ENCODE results near the gene VOPP1.
"Not testable (repeated sequence)": the region's sequence is repeated elsewhere in the genome, so short reads cannot be mapped to it uniquely, and the experiment has no call there.

VOPP1 gene, protein sequence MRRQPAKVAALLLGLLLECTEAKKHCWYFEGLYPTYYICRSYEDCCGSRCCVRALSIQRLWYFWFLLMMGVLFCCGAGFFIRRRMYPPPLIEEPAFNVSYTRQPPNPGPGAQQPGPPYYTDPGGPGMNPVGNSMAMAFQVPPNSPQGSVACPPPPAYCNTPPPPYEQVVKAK

DNA sequence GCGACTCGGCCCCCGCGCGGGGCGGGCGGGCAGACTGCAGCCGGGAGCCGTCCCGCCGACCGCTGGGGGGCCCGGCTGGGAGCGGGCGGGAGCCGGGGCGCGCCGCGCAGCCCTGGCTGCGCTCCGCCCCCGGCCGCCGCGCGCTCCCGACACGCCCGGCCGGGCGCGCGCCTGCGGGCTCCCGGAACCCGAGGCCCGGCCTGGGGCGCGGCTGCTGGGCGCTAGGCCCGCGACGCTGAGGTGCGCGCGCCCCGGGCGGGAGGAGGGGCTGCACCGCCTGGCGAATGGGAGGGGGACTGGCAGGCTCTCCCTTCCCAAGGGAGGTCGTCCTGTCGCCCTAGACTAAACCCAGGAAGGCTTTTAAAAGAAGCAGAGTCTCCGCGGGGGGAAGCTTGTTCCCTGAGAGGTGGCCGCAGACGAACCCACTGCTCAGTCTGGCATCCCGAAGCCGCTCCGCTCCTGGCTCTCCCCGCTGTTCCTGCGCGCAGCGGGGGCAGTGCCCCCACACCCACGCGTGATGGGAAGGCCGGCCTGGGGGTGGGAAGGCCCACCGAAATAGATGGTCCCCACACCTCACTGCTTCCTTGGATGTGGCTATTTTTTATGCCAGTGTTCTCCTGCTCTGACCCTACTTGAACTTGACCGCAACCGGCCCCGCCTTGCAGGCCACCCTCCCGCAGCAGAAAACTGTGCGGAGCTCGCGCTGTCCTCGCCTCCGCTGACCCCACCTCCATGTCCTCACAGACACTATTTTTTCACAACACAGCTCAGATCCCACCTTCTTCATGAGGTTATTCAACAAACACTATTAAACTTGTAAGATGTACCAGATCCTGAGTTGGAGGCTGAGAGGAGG is at the start of gene VOPP1:
Gene VOPP1, minus strand, starts transcription at position 125 of the 856 bp plus-strand sequence. CDS start 178 bp downstream, outside the sequence.
- peak; percentile 40 for FAIRE-seq

DNA sequence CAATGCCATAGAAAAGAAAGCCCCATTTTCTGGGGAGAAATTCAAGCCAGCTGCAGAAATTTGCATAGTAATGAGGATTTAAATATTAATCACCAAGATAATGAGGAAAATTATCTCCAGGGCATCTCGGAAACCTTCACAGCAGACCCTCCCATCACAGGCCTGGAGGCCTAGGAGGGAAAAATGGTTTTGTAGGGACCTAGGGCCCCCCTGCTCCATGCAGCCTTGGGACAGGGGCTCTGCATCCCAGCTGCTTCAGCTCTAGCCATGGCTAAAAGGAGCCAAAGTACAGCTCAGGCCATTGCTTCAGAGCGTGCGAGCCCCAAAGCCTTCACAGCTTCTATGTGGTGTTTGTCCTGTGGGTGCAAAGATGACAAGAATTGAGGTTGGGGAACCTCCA is 46.6 kb upstream of the VOPP1 start:
- FAIRE-seq: no peak
- no peak for DNase-seq (ENCODE audit: insufficient read length, low spot score)

More for the DNA sequence above, at the start of gene VOPP1:
- DNase-seq (ENCODE audit: insufficient read length, low spot score): peak; percentile 82

DNA sequence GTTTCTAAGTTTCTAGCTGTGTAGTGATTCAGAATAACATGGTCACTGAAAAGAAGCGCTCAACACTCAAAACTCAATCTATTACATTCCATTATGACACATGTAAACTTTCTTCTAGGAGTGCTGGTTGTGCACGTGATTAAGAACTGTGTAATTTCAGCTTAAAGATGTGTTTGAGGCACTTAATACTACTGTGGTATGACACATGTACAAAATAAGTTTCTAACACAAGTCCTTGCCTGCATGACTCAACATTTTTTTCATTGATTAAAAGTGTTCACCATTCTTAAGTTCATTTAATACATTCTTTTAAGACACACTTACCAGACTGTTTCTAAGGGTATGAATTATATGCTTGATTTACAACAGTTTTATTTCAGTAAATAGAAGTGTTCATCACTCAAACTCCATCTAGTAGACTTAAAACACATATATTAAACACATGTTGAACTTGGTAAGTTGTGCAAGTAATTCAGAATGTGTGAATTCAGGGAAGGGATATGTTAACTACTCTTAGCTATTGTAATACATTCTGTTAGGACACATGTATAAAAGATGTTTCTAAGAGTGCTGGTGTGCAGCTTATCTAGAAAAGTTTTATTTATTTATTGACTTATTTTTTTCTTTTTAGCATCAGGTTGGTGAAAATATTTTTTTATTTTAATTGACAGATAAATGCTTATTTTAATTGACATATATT is 42.2 kb upstream of the VOPP1 start:
- DNase-seq (ENCODE audit: insufficient read length, low spot score); FAIRE-seq: not testable (repeated sequence)

DNA sequence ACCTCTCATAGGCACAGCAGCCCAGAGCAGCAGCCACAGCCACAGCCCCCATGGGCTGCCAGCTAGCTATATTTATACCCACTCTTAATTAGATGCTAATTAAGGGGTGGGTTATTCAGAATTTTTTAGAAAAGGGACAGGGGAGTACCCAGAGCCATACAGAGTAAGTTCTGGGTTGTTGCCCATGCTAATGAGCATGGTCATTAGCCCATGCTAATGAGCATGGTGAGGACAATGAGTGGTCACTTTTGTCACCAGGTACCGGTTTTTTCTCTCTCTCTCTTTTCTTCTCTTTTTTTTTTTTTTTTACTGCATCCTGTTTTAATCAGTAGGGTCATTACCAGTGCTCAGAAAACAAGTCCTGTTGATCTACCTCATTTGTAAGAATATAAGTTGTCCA is 37.4 kb upstream of the VOPP1 start:
- DNase-seq (ENCODE audit: insufficient read length, low spot score); FAIRE-seq: not testable (repeated sequence)

DNA sequence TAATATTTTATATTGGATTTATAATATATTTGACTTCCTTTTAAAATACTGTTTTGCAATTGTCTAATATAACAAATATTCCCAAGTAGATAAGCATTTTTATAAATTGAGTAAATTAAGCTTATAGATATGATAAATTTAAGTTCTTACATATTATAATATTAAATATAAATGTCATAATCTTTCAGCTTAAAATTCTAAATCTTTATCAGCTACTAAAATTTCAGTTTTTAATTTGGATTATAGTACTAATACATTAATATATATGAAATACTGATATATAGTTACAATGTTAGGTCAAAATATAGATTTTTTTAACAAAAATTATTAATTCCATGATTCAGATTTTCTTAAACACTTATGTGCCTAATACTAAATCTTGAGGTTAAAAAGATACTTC is 33.4 kb upstream of the VOPP1 start:
- not testable (repeated sequence) for DNase-seq (ENCODE audit: insufficient read length, low spot score); FAIRE-seq

DNA sequence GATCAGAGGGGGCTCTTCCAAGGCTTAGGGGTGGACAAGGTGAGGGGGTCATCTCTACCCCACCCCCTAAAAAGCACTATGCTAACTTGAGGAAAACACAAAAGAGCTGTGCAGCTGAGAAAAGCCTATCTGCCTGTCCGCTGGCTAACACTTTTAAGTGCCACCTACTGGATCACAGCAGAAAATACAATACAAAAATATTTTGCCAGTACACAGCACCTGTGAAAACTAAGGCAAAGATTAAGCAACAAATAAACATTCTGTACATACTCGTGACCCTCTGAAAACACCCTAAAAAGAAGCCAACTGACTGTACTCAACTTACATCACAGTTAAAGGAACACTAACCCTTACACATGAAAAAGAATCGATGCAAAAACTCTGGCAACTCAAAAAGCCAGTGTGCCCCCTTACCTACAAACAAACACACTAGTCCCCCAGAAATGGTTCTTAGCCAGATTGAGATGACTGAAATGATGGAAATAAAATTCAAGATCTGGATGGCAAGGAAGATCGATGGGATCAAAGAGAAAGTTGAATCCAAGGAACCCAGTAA is 25.7 kb upstream of the VOPP1 start:
- FAIRE-seq: peak; percentile 71
- DNase-seq (ENCODE audit: insufficient read length, low spot score): not testable (repeated sequence)

DNA sequence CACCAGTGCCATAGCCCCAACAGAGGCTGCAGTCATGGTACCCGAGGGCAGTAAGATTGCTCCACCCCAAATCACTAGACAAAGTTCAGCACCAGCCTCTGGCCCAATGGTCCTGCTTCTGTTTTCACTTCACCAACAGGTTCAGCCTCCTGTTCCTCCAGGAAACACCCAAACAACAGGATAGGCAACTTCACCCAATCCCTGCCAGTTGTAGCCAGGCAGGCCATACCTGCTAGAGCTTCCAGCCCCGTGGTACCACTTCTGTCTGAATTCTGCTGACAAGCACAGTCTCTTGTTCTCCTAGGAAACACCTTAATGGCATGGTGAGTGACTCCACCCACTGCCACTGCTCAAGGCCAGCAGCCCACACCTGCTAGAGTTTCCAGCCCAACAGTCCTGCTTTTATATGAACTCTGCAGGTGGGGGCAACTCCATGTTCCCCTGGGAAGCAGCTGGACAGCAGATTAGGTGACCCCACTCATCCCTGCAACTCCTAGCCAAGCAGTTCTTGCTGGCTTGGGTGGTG is 25.0 kb upstream of the VOPP1 start:
- not testable (repeated sequence) for DNase-seq (ENCODE audit: insufficient read length, low spot score); FAIRE-seq

DNA sequence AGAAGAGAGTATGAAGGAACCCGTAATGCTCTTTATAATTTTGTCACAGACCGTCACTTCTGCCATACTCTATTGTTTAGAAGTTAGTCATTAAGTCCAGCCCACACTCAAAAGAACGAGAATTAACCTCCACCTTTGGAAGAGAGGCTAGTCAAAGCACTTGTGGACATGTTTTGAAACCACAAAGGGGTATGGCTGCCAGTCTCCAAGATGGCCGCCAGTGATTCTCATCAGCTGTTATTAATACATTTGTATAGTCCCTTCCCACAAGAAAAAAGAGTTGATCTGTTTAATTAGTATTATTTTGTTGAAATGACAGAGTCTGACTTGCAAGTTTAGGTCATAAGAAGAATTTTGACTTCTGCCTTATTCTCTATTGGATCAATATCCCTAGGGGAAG is 23.2 kb upstream of the VOPP1 start:
- DNase-seq (ENCODE audit: insufficient read length, low spot score): no peak
- FAIRE-seq: no peak

DNA sequence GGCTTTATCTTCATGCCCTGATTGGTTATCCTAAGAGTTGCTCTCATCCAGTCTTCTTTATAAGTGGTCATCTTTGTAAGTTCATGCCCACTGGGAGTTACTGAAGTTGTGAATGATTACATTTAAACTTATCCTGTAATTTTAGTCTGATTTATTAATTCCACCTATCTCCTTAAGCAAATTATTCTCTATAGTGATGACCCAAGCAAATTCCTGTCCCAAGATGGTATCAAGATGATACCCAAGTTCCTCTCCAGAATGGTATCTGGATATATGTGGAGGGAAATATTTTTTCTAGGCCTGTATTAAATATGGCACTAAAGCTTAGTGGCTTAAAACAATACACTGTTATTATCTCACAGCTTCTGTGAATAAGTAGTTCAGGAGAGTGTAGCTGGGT is 22.6 kb upstream of the VOPP1 start:
- FAIRE-seq (no peak), DNase-seq (ENCODE audit: insufficient read length, low spot score) (no peak)

DNA sequence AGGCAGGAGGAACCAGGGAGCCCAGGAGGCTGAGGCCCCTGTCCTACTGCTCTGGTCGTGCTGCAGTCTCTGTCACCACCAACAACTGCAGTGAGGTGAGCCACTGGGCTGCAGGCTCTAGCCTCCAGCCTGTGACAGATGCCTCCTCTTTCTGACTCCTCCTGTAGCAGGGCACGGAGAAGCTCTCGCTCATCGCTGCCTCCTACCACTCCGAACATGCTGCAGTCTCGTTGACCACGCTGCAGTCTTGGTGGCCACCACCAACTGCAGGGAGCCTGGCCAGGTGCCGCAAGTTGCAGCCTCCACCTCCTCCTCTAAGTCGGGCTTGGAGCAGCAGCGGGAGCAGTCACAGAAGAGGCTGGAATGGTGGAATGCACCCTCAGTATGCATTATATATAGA is 22.1 kb upstream of the VOPP1 start:
- FAIRE-seq (no peak), DNase-seq (ENCODE audit: insufficient read length, low spot score) (no peak)

DNA sequence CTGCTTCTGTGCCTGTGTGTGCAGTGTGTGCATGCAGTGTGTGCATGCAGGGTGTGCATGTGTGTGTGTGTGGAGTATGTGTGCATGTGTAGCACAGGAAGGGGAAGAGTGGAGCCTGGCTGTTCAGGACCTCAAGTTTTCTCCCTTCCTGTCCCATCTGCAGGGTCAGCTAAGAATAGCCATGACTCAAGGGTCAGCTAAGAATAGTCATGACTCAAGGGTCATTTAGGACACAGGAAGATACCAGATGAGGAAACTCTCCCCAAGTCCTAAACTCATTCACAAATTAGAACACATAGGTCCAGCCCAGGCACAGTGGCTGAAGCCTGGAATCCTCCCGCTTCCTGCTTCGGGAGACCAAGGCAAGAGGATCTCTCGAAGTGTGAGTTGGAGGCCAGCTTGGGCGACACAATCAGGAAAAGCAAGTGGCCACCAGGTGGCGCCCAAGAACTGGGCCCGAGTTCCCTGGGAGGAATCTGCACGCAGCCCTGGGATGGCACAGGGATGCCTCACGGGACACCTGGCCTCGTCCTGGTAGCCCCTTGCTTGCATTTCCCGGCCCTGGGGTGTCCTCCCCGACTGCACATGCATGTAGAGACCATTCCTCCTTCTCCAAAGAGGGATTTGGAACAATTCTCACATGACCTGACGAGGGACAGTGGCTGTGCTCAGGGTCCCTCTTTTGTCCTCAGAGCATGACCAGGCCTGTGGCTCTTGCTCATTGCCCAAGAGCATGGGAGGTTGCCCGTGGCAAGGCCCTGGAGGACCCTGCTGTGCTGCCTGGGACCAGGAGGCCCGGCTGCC is 21.4 kb upstream of the VOPP1 start:
- FAIRE-seq (peak; percentile 11), DNase-seq (ENCODE audit: insufficient read length, low spot score) (no peak)

DNA sequence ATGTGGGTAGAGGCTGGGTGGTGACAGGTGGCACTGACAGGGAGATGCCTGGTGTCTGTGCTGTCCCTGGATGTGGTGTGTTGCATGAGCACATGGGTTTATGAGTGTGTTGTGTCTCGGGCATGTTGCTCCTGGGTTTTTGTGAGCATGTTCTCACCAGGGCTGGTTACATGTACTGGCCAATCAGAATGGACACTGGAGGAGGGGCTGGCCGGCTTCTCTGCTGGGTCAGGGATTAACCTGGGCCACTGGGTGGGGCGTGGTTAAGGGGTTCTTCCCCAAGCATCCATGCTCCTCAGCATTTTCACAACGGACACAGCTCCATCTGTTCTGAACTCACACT is 20.8 kb upstream of the VOPP1 start:
- FAIRE-seq (no peak), DNase-seq (ENCODE audit: insufficient read length, low spot score) (no peak)

DNA sequence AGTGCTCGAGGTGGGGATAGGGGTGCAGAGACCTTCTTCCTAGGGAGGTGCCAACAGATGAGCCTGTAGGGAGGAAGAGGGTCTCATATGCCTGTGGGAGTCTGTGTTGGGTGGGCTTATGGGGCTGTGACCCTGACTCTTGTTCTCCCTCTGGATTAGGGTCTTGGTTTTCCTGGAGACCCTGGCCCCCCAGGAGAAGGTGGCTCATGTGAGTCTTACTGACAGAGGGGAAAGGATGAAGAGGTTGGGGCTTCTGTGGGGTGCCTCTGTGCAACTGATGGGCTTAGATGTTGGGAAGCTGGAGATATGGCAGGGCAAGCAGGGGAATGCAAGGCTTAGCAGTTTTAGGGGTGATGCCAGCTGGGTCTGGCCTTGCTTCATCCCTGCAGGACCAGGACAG is 20.2 kb upstream of the VOPP1 start:
- DNase-seq (ENCODE audit: insufficient read length, low spot score) (no peak), FAIRE-seq (no peak)

DNA sequence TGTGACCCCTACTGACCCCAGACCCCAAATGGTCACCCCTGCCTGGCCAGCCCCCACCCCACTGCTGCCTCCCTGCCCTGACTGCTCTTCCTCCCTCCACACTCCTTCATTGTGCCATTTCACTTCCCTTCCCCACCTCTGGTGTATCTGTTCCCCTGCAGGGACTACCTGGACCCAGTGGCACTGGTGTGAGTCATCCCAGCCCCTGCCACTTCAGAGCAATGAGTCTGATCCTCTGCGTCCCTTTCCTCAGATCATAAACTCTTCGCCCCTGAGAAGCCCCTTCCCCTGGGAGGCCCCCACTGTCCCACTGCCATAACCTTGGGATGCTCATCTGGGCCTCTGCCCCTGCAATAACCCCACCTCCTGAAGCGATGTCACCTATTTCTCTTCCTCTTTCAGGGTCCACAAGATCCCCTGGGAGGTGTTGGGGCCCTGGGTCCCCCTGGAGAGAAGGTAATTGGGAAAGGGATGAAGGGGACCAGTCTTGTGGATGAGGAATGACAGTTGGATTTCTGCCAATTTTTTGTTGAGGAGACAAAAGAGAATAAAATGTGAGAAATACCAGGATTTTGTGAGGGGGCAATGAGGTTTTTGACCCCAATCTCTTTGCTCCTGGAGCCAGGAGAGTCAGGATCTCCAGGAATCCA is 19.1 kb upstream of the VOPP1 start:
- DNase-seq (ENCODE audit: insufficient read length, low spot score) (no peak), FAIRE-seq (no peak)

DNA sequence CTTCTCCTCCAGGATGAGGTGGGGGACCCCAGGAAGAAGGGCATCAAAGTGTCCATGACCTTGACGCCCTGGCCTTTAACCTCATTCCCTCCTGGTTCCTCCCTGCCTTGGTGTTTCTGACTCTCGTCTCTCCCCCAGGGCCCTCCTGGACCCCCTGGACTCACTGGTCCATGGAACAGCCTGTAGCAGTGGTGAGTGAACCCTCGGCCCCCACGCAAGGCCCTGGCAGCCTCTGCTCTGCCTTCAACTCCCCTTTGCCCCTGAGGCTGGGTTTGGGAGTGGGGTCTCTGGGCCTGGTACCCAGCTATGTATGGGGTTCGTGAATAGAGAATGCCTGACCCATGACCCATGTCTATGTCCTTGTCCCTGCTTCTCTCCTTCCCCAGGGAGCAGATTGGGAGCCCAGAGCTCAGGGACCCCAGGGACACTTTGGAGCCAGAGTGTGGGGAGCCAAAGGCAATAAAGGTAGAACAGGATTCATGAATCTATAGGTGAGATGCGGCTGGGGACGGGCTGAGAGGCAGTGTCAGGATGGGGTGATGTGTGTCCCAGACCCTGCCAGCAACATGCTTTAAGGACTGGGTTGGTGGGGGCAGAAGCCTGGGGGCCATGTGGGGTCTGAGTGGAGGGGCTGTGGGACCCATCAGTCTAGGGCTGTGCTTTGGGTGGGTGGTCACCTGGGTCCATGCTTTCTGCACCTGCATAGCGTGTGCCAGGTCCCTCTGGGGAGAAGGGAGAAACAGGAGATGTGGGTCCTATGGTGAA is 18.4 kb upstream of the VOPP1 start:
- FAIRE-seq (no peak), DNase-seq (ENCODE audit: insufficient read length, low spot score) (no peak)

DNA sequence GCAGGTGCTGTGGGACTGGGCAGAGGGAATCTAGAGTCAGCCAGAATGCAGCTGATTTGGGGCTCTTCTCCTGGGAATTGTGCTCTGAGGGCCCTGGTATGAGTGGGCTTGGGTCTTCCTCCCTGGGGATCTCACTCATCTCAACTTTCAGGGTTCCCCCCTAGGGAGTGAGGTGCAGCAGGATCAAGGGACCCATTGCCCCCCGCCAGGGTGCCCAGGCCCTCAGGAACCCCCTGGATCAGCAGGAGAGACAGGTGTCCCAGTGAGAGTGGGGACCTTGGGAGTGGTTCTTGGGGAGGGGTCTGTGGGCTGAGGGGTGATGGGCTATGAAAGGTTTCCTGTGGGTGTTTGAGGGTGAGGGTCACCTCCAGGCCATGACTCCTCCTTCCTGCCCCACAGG is 17.6 kb upstream of the VOPP1 start:
- no peak for FAIRE-seq
- DNase-seq (ENCODE audit: insufficient read length, low spot score): no peak

DNA sequence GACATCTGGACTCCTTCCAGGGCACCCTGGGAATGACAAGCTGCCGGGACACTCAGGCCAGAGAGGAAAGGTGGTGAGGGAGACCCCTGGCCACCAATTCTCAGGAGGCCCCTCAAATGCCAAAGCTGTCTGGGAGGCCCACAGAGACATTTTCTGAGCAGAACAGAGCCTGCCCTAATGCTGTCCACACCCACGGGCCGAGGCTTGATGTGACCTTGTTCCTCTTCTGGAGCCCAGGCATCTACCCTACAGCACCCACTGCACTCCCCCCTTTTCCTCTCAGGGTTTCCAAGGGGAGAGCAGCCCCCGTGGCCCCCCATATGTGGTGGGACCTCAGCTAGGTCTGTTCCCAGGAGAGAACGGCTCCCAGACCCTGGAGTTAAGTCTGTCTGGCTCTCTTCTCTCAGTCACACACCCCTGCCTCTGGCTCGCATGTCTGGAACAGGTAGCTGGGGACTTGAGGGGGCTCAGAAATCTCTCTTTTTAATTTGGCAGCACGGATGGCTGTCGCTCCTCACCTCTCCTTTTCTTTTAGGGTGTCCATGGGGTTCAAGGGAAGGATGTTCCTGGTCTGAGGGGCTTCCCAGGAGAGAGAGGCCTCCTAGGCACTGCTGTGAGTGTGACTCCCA is 16.8 kb upstream of the VOPP1 start:
- no peak for FAIRE-seq
- no peak for DNase-seq (ENCODE audit: insufficient read length, low spot score)

DNA sequence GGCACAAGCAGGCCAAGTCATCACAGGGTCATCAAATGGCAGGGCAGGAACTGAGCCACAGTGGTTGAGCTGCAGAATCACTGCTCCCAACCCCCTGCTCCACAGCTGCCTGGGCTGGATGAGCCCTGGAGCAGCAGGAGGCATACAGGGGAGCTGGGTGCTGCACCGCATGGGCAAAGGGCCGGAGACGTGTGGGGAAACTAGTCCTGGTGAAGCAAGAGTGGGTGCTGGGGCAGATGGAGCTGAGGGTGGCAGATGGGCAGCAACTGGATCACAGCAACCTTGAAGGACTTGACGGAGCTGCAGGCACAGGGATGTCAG is 16.0 kb upstream of the VOPP1 start:
- DNase-seq (ENCODE audit: insufficient read length, low spot score): no peak

More for the DNA sequence above, 16.0 kb upstream of the VOPP1 start:
- no peak for FAIRE-seq

Measured in GM19239 (cell line).